Measurements from ENCODE around the gene PTGES3.

Gene PTGES3

GRCh38 chr12:56699020-56699661 lies 11.1 kb upstream of the PTGES3 start:
- no peak overlapping the region for H3K9ac ChIP-seq (ENCODE audit: low read length)
- no peak overlapping the region for H3K27ac ChIP-seq (ENCODE audit: low read length)
- H3K4me1 ChIP-seq (ENCODE audit: control insufficient read depth, low read depth, low read length): no peaks in the 10 kb centered on the region
- no peaks in the 10 kb centered on the region for H3K36me3 ChIP-seq (ENCODE audit: control insufficient read depth, low read depth, low read length)
- H3K27me3 ChIP-seq (ENCODE audit: control insufficient read depth, insufficient read depth, low read length): no peaks in the 10 kb centered on the region
- no peaks in the 10 kb centered on the region for H3K9me3 ChIP-seq (ENCODE audit: control insufficient read depth, low read depth, low read length)
- H3K4me3 ChIP-seq (ENCODE audit: low read length): no peak overlapping the region

GRCh38 chr12:56695327-56696101 lies 7.4 kb upstream of the PTGES3 start:
- H3K36me3 ChIP-seq (ENCODE audit: control insufficient read depth, low read depth, low read length): no peaks in the 10 kb centered on the region
- H3K4me1 ChIP-seq (ENCODE audit: control insufficient read depth, low read depth, low read length): no peaks in the 10 kb centered on the region
- no peaks in the 10 kb centered on the region for H3K9me3 ChIP-seq (ENCODE audit: control insufficient read depth, low read depth, low read length)
- no peak overlapping the region for H3K9ac ChIP-seq (ENCODE audit: low read length)
- no peaks in the 10 kb centered on the region for H3K27me3 ChIP-seq (ENCODE audit: control insufficient read depth, insufficient read depth, low read length)
- no peak overlapping the region for H3K4me3 ChIP-seq (ENCODE audit: low read length)
- no peak overlapping the region for H3K27ac ChIP-seq (ENCODE audit: low read length)

- H3K9me3 ChIP-seq (ENCODE audit: control insufficient read depth, low read depth, low read length): no peaks in the 10 kb centered on the region
- H3K4me1 ChIP-seq (ENCODE audit: control insufficient read depth, low read depth, low read length): no peaks in the 10 kb centered on the region
- H3K36me3 ChIP-seq (ENCODE audit: control insufficient read depth, low read depth, low read length): no peaks in the 10 kb centered on the region
- H3K27ac ChIP-seq (ENCODE audit: low read length): no peak overlapping the region
- no peak overlapping the region for H3K4me3 ChIP-seq (ENCODE audit: low read length)
- no peaks in the 10 kb centered on the region for H3K27me3 ChIP-seq (ENCODE audit: control insufficient read depth, insufficient read depth, low read length)
- H3K9ac ChIP-seq (ENCODE audit: low read length): no peak overlapping the region
These were observed 6.1 kb upstream of the PTGES3 start for GRCh38 chr12:56694161-56694560.

- H3K9me3 ChIP-seq (ENCODE audit: control insufficient read depth, low read depth, low read length): no peaks in the 10 kb centered on the region
- H3K27ac ChIP-seq (ENCODE audit: low read length): peak overlapping the region; percentile 90
- H3K27me3 ChIP-seq (ENCODE audit: control insufficient read depth, insufficient read depth, low read length): no peaks in the 10 kb centered on the region
- peaks cover 10% of the 10 kb centered on the region for H3K4me1 ChIP-seq (ENCODE audit: control insufficient read depth, low read depth, low read length)
- H3K4me3 ChIP-seq (ENCODE audit: low read length): peak overlapping the region; percentile 86
- H3K9ac ChIP-seq (ENCODE audit: low read length): peak overlapping the region; percentile 89
- peaks cover 8% of the 10 kb centered on the region for H3K36me3 ChIP-seq (ENCODE audit: control insufficient read depth, low read depth, low read length)
These were observed 694 bp upstream of the PTGES3 start for GRCh38 chr12:56688846-56689109.

- Histone ChIP-seq H3K4me1 (ENCODE audit: control insufficient read depth, low read depth, low read length) (peaks cover 10% of the 10 kb centered on the region), H3K36me3 (ENCODE audit: control insufficient read depth, low read depth, low read length) (peaks cover 8% of the 10 kb centered on the region), H3K4me3 (ENCODE audit: low read length) (peak overlapping the region; percentile 100), H3K27ac (ENCODE audit: low read length) (peak overlapping the region; percentile 96), H3K27me3 (ENCODE audit: control insufficient read depth, insufficient read depth, low read length) (no peaks in the 10 kb centered on the region), H3K9me3 (ENCODE audit: control insufficient read depth, low read depth, low read length) (no peaks in the 10 kb centered on the region), H3K9ac (ENCODE audit: low read length) (peak overlapping the region; percentile 99)
These were observed 608 bp downstream of the PTGES3 start for GRCh38 chr12:56687223-56688128.

GRCh38 chr12:56684745-56685359 lies 3.2 kb downstream of the PTGES3 start:
- Histone ChIP-seq H3K4me3 (ENCODE audit: low read length) (peak overlapping the region; percentile 46), H3K27me3 (ENCODE audit: control insufficient read depth, insufficient read depth, low read length) (no peaks in the 10 kb centered on the region), H3K9me3 (ENCODE audit: control insufficient read depth, low read depth, low read length) (no peaks in the 10 kb centered on the region), H3K36me3 (ENCODE audit: control insufficient read depth, low read depth, low read length) (peaks cover 12% of the 10 kb centered on the region), H3K27ac (ENCODE audit: low read length) (no peak overlapping the region), H3K9ac (ENCODE audit: low read length) (peak overlapping the region; percentile 32), H3K4me1 (ENCODE audit: control insufficient read depth, low read depth, low read length) (peaks cover 10% of the 10 kb centered on the region)

- Histone ChIP-seq H3K9me3 (ENCODE audit: control insufficient read depth, low read depth, low read length) (no peaks in the 10 kb centered on the region), H3K4me3 (ENCODE audit: low read length) (no peak overlapping the region), H3K27ac (ENCODE audit: low read length) (no peak overlapping the region), H3K4me1 (ENCODE audit: control insufficient read depth, low read depth, low read length) (peaks cover 10% of the 10 kb centered on the region), H3K27me3 (ENCODE audit: control insufficient read depth, insufficient read depth, low read length) (no peaks in the 10 kb centered on the region), H3K9ac (ENCODE audit: low read length) (no peak overlapping the region), H3K36me3 (ENCODE audit: control insufficient read depth, low read depth, low read length) (peaks cover 28% of the 10 kb centered on the region)
These were observed 5.8 kb downstream of the PTGES3 start for GRCh38 chr12:56682323-56682722.

GRCh38 chr12:56679883-56680575 lies 8.1 kb downstream of the PTGES3 start:
- Histone ChIP-seq H3K9ac (ENCODE audit: low read length) (no peak overlapping the region), H3K9me3 (ENCODE audit: control insufficient read depth, low read depth, low read length) (no peaks in the 10 kb centered on the region), H3K4me3 (ENCODE audit: low read length) (no peak overlapping the region), H3K36me3 (ENCODE audit: control insufficient read depth, low read depth, low read length) (peaks cover 28% of the 10 kb centered on the region), H3K27ac (ENCODE audit: low read length) (no peak overlapping the region), H3K4me1 (ENCODE audit: control insufficient read depth, low read depth, low read length) (peaks cover 10% of the 10 kb centered on the region), H3K27me3 (ENCODE audit: control insufficient read depth, insufficient read depth, low read length) (no peaks in the 10 kb centered on the region)

- H3K36me3 ChIP-seq (ENCODE audit: control insufficient read depth, low read depth, low read length): peaks cover 21% of the 10 kb centered on the region
- no peak overlapping the region for H3K27ac ChIP-seq (ENCODE audit: low read length)
- H3K9ac ChIP-seq (ENCODE audit: low read length): no peak overlapping the region
- H3K27me3 ChIP-seq (ENCODE audit: control insufficient read depth, insufficient read depth, low read length): no peaks in the 10 kb centered on the region
- no peaks in the 10 kb centered on the region for H3K9me3 ChIP-seq (ENCODE audit: control insufficient read depth, low read depth, low read length)
- H3K4me1 ChIP-seq (ENCODE audit: control insufficient read depth, low read depth, low read length): peaks cover under 1% of the 10 kb centered on the region
- H3K4me3 ChIP-seq (ENCODE audit: low read length): no peak overlapping the region
These were observed 9.2 kb downstream of the PTGES3 start for GRCh38 chr12:56678852-56679251.

GRCh38 chr12:56677680-56678079 lies 10.4 kb downstream of the PTGES3 start:
- Histone ChIP-seq H3K9ac (ENCODE audit: low read length) (no peak overlapping the region), H3K4me3 (ENCODE audit: low read length) (no peak overlapping the region), H3K27ac (ENCODE audit: low read length) (no peak overlapping the region), H3K9me3 (ENCODE audit: control insufficient read depth, low read depth, low read length) (no peaks in the 10 kb centered on the region), H3K36me3 (ENCODE audit: control insufficient read depth, low read depth, low read length) (peaks cover 25% of the 10 kb centered on the region), H3K4me1 (ENCODE audit: control insufficient read depth, low read depth, low read length) (no peaks in the 10 kb centered on the region), H3K27me3 (ENCODE audit: control insufficient read depth, insufficient read depth, low read length) (no peaks in the 10 kb centered on the region)

Measured in iPS-18a (cell line).